ENCODE results near the gene FAM120C. TPM values are rescaled to one million over a fixed set of nuclear protein-coding genes. Genes with fewer than 3 reads are reported as not detected.

Gene FAM120C
- total and polyA plus RNA-seq, 2 of the 4 experiments (the other 2 are of a cell fraction), result 3.4 to 3.6 TPM

- intact Hi-C loops (cut with micrococcal nuclease), result no loop called here
- H3K4me1 ChIP-seq (ENCODE audit: control insufficient read depth, insufficient read depth, low read length), result no peaks in the 10 kb centered on the region
- H4K5ac ChIP-seq (ENCODE audit: low read depth, low read length), result no peak overlapping the region
- H3K4me3 ChIP-seq (ENCODE audit: insufficient read depth, low read depth, low read length), result no peak overlapping the region
- H3K56ac ChIP-seq (ENCODE audit: extremely low read depth, insufficient read depth, low read length), result no peak overlapping the region
- H3K9me1 ChIP-seq (ENCODE audit: insufficient read depth, low read length), result no peaks in the 10 kb centered on the region
- H3K79me1 ChIP-seq (ENCODE audit: low read depth in 1 of 2, low read length in 2 of 2), result peaks cover 0 to 5% of the 10 kb centered on the region in 2 experiments; a peak in 1 of 4 replicates
- H4K8ac ChIP-seq (ENCODE audit: low read depth in 2 of 2, low read length in 2 of 2), result no peak overlapping the region
- in situ Hi-C loops (cut with MboI; ENCODE audit: low sequenced_read_pairs), result no loop called here
- POLR2A ChIA-PET (ENCODE audit: unreplicated experiment), result no interaction called here
- H4K20me1 ChIP-seq (ENCODE audit: insufficient read depth, low read length), result no peaks in the 10 kb centered on the region
- no peak overlapping the region for H2AK5ac ChIP-seq (ENCODE audit: low read depth, low read length)
- no peak overlapping the region for H3K18ac ChIP-seq (ENCODE audit: low read depth, low read length)
- no peak overlapping the region for H2AFZ ChIP-seq (replicated peaks; ENCODE audit: low read length, poor library complexity)
- dilution Hi-C loops (cut with HindIII; ENCODE audit: low sequenced_read_pairs, unreplicated experiment), result no loop called here
- H3K27ac ChIP-seq (ENCODE audit: insufficient read depth, low read length), result no peak overlapping the region
- H2BK20ac ChIP-seq (ENCODE audit: low read depth, low read length), result no peak overlapping the region
- no peak overlapping the region for H2BK15ac ChIP-seq (ENCODE audit: low read depth, low read length)
- H3K4me2 ChIP-seq (ENCODE audit: low read depth, low read length), result no peak overlapping the region
- H3K14ac ChIP-seq (replicated peaks; ENCODE audit: low read depth, low read length), result no peak overlapping the region
- no peaks in the 10 kb centered on the region for H3K36me3 ChIP-seq (ENCODE audit: control insufficient read depth, insufficient read depth, low read length)
- H3K9ac ChIP-seq (ENCODE audit: low read depth, low read length), result no peak overlapping the region
- H2BK120ac ChIP-seq (ENCODE audit: low read depth, low read length), result no peak overlapping the region
- no peak for ATAC-seq (ENCODE audit: low read depth)
- no peak overlapping the region for H2BK5ac ChIP-seq (ENCODE audit: low read depth, low read length, poor library complexity, severe bottlenecking)
- no TSS peak for BruUV-seq (replicated peaks)
- H4K91ac ChIP-seq (ENCODE audit: insufficient read depth, low read depth, low read length), result no peak overlapping the region
- CTCF ChIA-PET, result no interaction called here
- H3K23ac ChIP-seq (ENCODE audit: low read depth, low read length), result no peak overlapping the region
- no peak for DNase-seq
- H3K27me3 ChIP-seq (ENCODE audit: control insufficient read depth, insufficient read depth, low read length), result no peaks in the 10 kb centered on the region
- TF ChIP-seq FOS (IDR thresholded peaks at IDR 0.05; ENCODE audit: low read depth, low read length), result no peak
- TF ChIP-seq CHD1 (IDR thresholded peaks at IDR 0.05; ENCODE audit: low read depth, low read length), result no peak
- TF ChIP-seq RAD21 (IDR thresholded peaks at IDR 0.05; ENCODE audit: low read length), result no peak
- TF ChIP-seq USF2 (IDR thresholded peaks at IDR 0.05; ENCODE audit: low read depth, low read length), result no peak
- no peak for TF ChIP-seq RCOR1 (IDR thresholded peaks at IDR 0.05; ENCODE audit: insufficient replicate concordance, low read length)
- TF ChIP-seq BHLHE40 (IDR thresholded peaks at IDR 0.05; ENCODE audit: low read depth, low read length), result no peak
- no peak for TF ChIP-seq SMC3 (IDR thresholded peaks at IDR 0.05; ENCODE audit: low read depth, low read length)
- TF ChIP-seq CEBPB (IDR thresholded peaks at IDR 0.05; ENCODE audit: low read depth, low read length), result no peak
- TF ChIP-seq, protein P1, sequence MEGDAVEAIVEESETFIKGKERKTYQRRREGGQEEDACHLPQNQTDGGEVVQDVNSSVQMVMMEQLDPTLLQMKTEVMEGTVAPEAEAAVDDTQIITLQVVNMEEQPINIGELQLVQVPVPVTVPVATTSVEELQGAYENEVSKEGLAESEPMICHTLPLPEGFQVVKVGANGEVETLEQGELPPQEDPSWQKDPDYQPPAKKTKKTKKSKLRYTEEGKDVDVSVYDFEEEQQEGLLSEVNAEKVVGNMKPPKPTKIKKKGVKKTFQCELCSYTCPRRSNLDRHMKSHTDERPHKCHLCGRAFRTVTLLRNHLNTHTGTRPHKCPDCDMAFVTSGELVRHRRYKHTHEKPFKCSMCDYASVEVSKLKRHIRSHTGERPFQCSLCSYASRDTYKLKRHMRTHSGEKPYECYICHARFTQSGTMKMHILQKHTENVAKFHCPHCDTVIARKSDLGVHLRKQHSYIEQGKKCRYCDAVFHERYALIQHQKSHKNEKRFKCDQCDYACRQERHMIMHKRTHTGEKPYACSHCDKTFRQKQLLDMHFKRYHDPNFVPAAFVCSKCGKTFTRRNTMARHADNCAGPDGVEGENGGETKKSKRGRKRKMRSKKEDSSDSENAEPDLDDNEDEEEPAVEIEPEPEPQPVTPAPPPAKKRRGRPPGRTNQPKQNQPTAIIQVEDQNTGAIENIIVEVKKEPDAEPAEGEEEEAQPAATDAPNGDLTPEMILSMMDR (conservative IDR thresholded peaks at IDR 0.05; ENCODE audit: low read depth, low read length), result no peak
- TF ChIP-seq POLR2A (IDR thresholded peaks at IDR 0.05; ENCODE audit: low read depth, low read length), result no peak
- TF ChIP-seq RFX5 (IDR thresholded peaks at IDR 0.05; ENCODE audit: low read depth, low read length), result no peak
- no peak for TF ChIP-seq MAFK (IDR thresholded peaks at IDR 0.05; ENCODE audit: low read depth, low read length)
- TF ChIP-seq MAZ (IDR thresholded peaks at IDR 0.05; ENCODE audit: borderline replicate concordance, low read depth, low read length), result no peak
- no peak for TF ChIP-seq NFE2L2 (IDR thresholded peaks at IDR 0.05; ENCODE audit: low read depth, low read length)
- TF ChIP-seq MXI1 (IDR thresholded peaks at IDR 0.05; ENCODE audit: borderline replicate concordance, low read depth, low read length), result no peak
- H2AK9ac ChIP-seq (replicated peaks; ENCODE audit: low read depth, low read length, poor library complexity), result no peak overlapping the region
- H3K9me3 ChIP-seq (ENCODE audit: control insufficient read depth, insufficient read depth, low read length), result no peaks in the 10 kb centered on the region
- H3K4ac ChIP-seq (ENCODE audit: low read depth, low read length), result no peak overlapping the region
Measured at GRCh38 chrX:54157561-54157960, 25.5 kb downstream of the FAM120C start.

Measured in IMR-90 (cell line).